Common myeloid progenitor, CD34-positive (primary cell): ENCODE measurements around the gene MYL12A.

Source experiments
- CTCF ChIA-PET: fragments of 350-600 bp; sonication (Branson Sonifier 250); formaldehyde crosslinking; loops from one replicate; lab custom pipeline; 2021; ENCODE audit warnings: antibody characterized with exemption; lab: Charles Lee
- POLR2A ChIA-PET: fragments of 350-600 bp; sonication (Branson Sonifier 250); formaldehyde crosslinking; loops from one replicate; lab custom pipeline; 2021; ENCODE audit warnings: antibody characterized with exemption; lab: Charles Lee
- DNase-seq, 3 donors: peaks; one replicate each; pipeline versions ENCODE4 v3.0.0 to v3.0.0-alpha.2; 2013
- H3K27ac ChIP-seq, 2 experiments: 1 replicate in 1 of 2; 2 replicates in 1 of 2; pipeline ENCODE4 v1.7.0; 2013; ENCODE audit warnings: inconsistent platforms in 2 of 2, low read length in 2 of 2, mild to moderate bottlenecking in 2 of 2, low read depth in 1 of 2, moderate library complexity in 1 of 2; ENCODE audit not compliant: severe bottlenecking in 2 of 2, insufficient read depth in 1 of 2, poor library complexity in 1 of 2
- H3K27me3 ChIP-seq, 5 experiments: replicated peaks in 2 of 5; 1 replicate in 3 of 5; 2 replicates in 2 of 5; pipeline versions ENCODE4 v1.6.1 to v1.7.0; 2013; ENCODE audit warnings: low read length in 4 of 5, mild to moderate bottlenecking in 2 of 5, moderate library complexity in 2 of 5, inconsistent platforms in 1 of 5; ENCODE audit not compliant: insufficient read depth in 5 of 5, control insufficient read depth in 4 of 5
- H3K36me3 ChIP-seq, 4 experiments: 1 replicate in 2 of 4; 2 replicates in 2 of 4; pipeline versions ENCODE4 v1.6.1 to v1.7.0; 2013; ENCODE audit warnings: low read length in 3 of 4, control low read depth in 1 of 4, mild to moderate bottlenecking in 1 of 4; ENCODE audit not compliant: control insufficient read depth in 4 of 4, insufficient read depth in 4 of 4
- H3K4me1 ChIP-seq, 4 experiments: 1 replicate in 3 of 4; 2 replicates in 1 of 4; pipeline versions ENCODE4 v1.6.1 to v1.7.1; 2013; ENCODE audit warnings: low read length in 3 of 4, mild to moderate bottlenecking in 3 of 4, control low read depth in 1 of 4, inconsistent platforms in 1 of 4, moderate library complexity in 1 of 4; ENCODE audit not compliant: control insufficient read depth in 4 of 4, insufficient read depth in 4 of 4; ENCODE audit errors: control extremely low read depth in 1 of 4
- H3K4me3 ChIP-seq, 7 experiments: 1 replicate in 4 of 7; 2 replicates in 3 of 7; pipeline versions ENCODE4 v1.5.1 to v1.7.0; 2013; ENCODE audit warnings: mild to moderate bottlenecking in 7 of 7, low read length in 6 of 7, moderate library complexity in 6 of 7, inconsistent platforms in 2 of 7, low read depth in 2 of 7, control low read depth in 1 of 7; ENCODE audit not compliant: insufficient read depth in 4 of 7, control insufficient read depth in 1 of 7; ENCODE audit errors: extremely low read depth in 1 of 7
- H3K9me3 ChIP-seq, 5 experiments: 1 replicate in 4 of 5; 2 replicates in 1 of 5; pipeline versions ENCODE4 v1.6.1 to v1.7.1; 2013; ENCODE audit warnings: low read length in 4 of 5, mild to moderate bottlenecking in 2 of 5, inconsistent platforms in 1 of 5, low read depth in 1 of 5, moderate library complexity in 1 of 5; ENCODE audit not compliant: control insufficient read depth in 4 of 5, insufficient read depth in 2 of 5; ENCODE audit errors: control extremely low read depth in 1 of 5
- WGBS: methylation state at CpG from one replicate; pipeline ENCODE4 v1.1.5; 2013; ENCODE audit not compliant: insufficient coverage; 5-methylcytosine and 5-hydroxymethylcytosine counted together

MYL12A gene

GRCh38 chr18:3236470-3236869 is 11.1 kb upstream of the MYL12A start:
- Histone ChIP-seq H3K4me3 (no peak overlapping the region), H3K36me3 (peaks cover 0 to under 1% (median 0%) of the 10 kb centered on the region in 4 experiments), H3K27ac (no peak overlapping the region), H3K4me1 (no peaks in the 10 kb centered on the region), H3K27me3 (no peaks in the 10 kb centered on the region), H3K9me3 (peaks cover 0 to 5% (median 4%) of the 10 kb centered on the region in 5 experiments)
- ChIA-PET CTCF (interaction anchor here (1.1 to 1.7 kb wide), 2 partner anchors 9 to 17 kb away, joined by 3 to 6 read pairs; partner anchors contain the start of gene MYOM1), POLR2A (no interaction called here)
- 97% methylated on average over 4 of the region's 4 CpGs for WGBS
- no peak for DNase-seq

GRCh38 chr18:3238742-3239141 is 8.9 kb upstream of the MYL12A start:
- H3K27ac ChIP-seq, result no peak overlapping the region
- WGBS, result no CpG with 5 or more reads among the region's 2 CpGs
- no peak overlapping the region for H3K4me3 ChIP-seq
- ChIA-PET CTCF (interaction anchor here (0.6 to 1.8 kb wide), 11 partner anchors 13 to 244 kb away, joined by 3 to 6 read pairs (median 4); no protein-coding TSS in a partner anchor), POLR2A (no interaction called here)
- peak in 1 of 3 donors; percentile 16 for DNase-seq
- H3K4me1 ChIP-seq, result no peaks in the 10 kb centered on the region
- peaks cover 0 to 2% (median 0%) of the 10 kb centered on the region in 4 experiments for H3K36me3 ChIP-seq
- H3K9me3 ChIP-seq, result peaks cover 0 to 8% (median 7%) of the 10 kb centered on the region in 5 experiments
- H3K27me3 ChIP-seq, result no peaks in the 10 kb centered on the region

- no peaks in the 10 kb centered on the region for H3K27me3 ChIP-seq
- DNase-seq, result no peak
- 100% methylated on average over 1 of the region's 1 CpG for WGBS
- peak overlapping the region in 3 of 7 experiments; percentile 80 to 98 (median 93) for H3K4me3 ChIP-seq
- ChIA-PET POLR2A (no interaction called here), CTCF (interaction anchor here (0.8 to 8.9 kb wide), 26 partner anchors 8 to 331 kb away, joined by 3 to 68 read pairs (median 6); partner anchors contain the start of gene MYL12B)
- H3K9me3 ChIP-seq, result peaks cover 0 to 8% (median 7%) of the 10 kb centered on the region in 5 experiments
- H3K27ac ChIP-seq, result peak overlapping the region in 1 of 2 experiments; percentile 98
- H3K4me1 ChIP-seq, result peaks cover 17 to 39% (median 32%) of the 10 kb centered on the region in 4 experiments
- H3K36me3 ChIP-seq, result peaks cover 0 to 6% (median 1%) of the 10 kb centered on the region in 4 experiments
These were observed 2.4 kb upstream of the MYL12A start for GRCh38 chr18:3245185-3245564.

- Histone ChIP-seq H3K4me3 (peak overlapping the region; percentile 80 to 99 (median 93)), H3K36me3 (peaks cover 0 to 8% (median 2%) of the 10 kb centered on the region in 4 experiments), H3K9me3 (peaks cover 0 to 7% (median 6%) of the 10 kb centered on the region in 5 experiments), H3K4me1 (peaks cover 23 to 46% (median 37%) of the 10 kb centered on the region in 4 experiments), H3K27ac (peak overlapping the region; percentile 95 to 98), H3K27me3 (no peaks in the 10 kb centered on the region)
- DNase-seq, result peak; percentile 90 to 95 (median 94)
- ChIA-PET CTCF (interaction anchor here (0.7 to 8.9 kb wide), 41 partner anchors 9 to 480 kb away, joined by 3 to 68 read pairs (median 4); partner anchors contain the start of gene MYL12B), POLR2A (interaction anchor here (0.6 to 5.8 kb wide), 7 partner anchors 10 to 349 kb away, joined by 3 to 90 read pairs (median 5); partner anchors contain the start of gene MYL12B)
- 1% methylated on average over 19 of the region's 29 CpGs for WGBS
These were observed 1.6 kb upstream of the MYL12A start for GRCh38 chr18:3245853-3246634.

GRCh38 chr18:3246635-3247239 is 864 bp upstream of the MYL12A start:
- Histone ChIP-seq H3K4me1 (peaks cover 24 to 48% (median 37%) of the 10 kb centered on the region in 4 experiments), H3K27ac (peak overlapping the region; percentile 95 to 98), H3K27me3 (no peaks in the 10 kb centered on the region), H3K36me3 (peaks cover 0 to 8% (median 1%) of the 10 kb centered on the region in 4 experiments), H3K9me3 (peaks cover 0 to under 1% (median 0%) of the 10 kb centered on the region in 5 experiments), H3K4me3 (peak overlapping the region; percentile 80 to 99 (median 93))
- DNase-seq, result peak in 1 of 3 donors; percentile 85
- ChIA-PET POLR2A (interaction anchor here (0.5 to 5.8 kb wide), 8 partner anchors 9 to 376 kb away, joined by 3 to 90 read pairs (median 4); partner anchors contain the start of gene MYL12B), CTCF (interaction anchor here (0.7 to 8.9 kb wide), 35 partner anchors 9 to 418 kb away, joined by 3 to 68 read pairs (median 5); partner anchors contain the start of gene MYL12B)
- 3% methylated on average over 22 of the region's 23 CpGs for WGBS

GRCh38 chr18:3248062-3248657 is 559 bp downstream of the MYL12A start:
- Histone ChIP-seq H3K36me3 (peaks cover 0 to 14% (median 2%) of the 10 kb centered on the region in 4 experiments), H3K27ac (peak overlapping the region; percentile 95 to 98), H3K4me1 (peaks cover 28 to 54% (median 39%) of the 10 kb centered on the region in 4 experiments), H3K4me3 (peak overlapping the region; percentile 80 to 99 (median 93)), H3K27me3 (no peaks in the 10 kb centered on the region), H3K9me3 (no peaks in the 10 kb centered on the region)
- ChIA-PET POLR2A (interaction anchor here (0.6 to 5.8 kb wide), 9 partner anchors 8 to 254 kb away, joined by 3 to 90 read pairs (median 4); partner anchors contain the start of gene MYL12B), CTCF (interaction anchor here (0.8 to 8.9 kb wide), 10 partner anchors 9 to 476 kb away, joined by 3 to 68 read pairs (median 5); partner anchors contain the start of gene MYL12B)
- DNase-seq, result peak; percentile 48 to 70 (median 65)
- whole genome bisulfite sequencing, result under 1% methylated on average over 18 of the region's 22 CpGs
